ENCODE results near the gene AGBL3.
A peak's percentile ranks its signal among the peaks of the same experiment; 100 is the strongest.
"Not testable (repeated sequence)": the region's sequence is repeated elsewhere in the genome, so short reads cannot be mapped to it uniquely, and the experiment has no call there.

The AGBL3 gene

GRCh38 chr7:135169141-135169963, 183.0 kb downstream of the AGBL3 start:
- peak; percentile 54 for DNase-seq

DNA sequence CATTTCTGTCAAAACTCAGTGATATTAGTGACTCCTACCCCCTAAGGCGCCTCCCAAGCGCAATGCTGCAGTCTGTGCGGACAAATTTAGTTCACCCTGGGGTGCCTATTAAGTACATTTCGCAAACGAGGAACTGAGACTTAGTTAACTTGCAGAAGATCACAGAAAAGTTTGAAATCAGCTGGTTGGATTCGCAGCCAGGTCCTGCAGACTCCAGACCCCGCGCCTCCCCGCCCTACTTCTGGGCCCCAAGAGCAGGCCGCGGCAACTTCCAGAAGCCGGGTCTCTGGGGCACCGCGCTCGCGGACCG, 183.6 kb downstream of the AGBL3 start:
- no peak for DNase-seq

DNA sequence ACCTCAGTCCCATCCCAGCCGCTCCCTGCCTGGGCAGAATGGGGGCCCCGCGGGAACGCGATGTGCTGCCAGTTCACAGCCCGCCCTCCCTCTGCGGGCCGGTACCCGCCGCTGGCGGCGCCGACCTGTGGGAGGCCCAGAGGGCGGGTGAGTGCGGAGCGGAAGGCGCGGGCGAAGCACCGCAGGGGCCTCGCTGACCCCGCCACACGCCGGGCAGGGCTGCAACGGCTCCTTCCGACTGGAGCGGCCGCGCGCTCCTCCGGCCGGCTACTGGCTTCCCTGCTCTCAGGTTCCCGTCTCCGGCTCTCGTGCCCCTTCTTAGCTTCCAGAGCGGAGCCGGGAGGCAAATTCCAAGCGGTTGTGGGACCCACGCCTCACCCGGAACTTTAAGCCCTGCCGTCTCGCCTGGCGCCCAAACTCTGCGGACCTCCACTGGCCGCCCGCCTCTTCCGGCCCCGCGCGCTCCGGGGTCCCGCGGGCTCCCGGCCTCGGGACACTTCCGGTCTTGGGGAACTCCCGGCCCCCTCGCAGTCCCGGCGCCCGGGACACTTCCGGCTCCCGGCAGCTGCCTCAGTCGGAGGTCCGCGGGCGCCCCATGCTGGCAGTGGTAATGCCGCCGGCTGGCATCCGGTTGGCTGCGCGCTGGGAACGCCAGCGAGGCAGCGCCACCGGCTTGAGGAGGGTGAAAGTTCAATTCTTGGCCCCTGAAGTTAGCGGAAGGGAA, 184.1 kb downstream of the AGBL3 start, which contains the start of gene CYREN:
TSS of gene CYREN (minus strand) at position 434 of the 724 bp plus-strand sequence. CDS start 1,785 bp downstream, outside the sequence.
- peak; percentile 88 for DNase-seq

DNA sequence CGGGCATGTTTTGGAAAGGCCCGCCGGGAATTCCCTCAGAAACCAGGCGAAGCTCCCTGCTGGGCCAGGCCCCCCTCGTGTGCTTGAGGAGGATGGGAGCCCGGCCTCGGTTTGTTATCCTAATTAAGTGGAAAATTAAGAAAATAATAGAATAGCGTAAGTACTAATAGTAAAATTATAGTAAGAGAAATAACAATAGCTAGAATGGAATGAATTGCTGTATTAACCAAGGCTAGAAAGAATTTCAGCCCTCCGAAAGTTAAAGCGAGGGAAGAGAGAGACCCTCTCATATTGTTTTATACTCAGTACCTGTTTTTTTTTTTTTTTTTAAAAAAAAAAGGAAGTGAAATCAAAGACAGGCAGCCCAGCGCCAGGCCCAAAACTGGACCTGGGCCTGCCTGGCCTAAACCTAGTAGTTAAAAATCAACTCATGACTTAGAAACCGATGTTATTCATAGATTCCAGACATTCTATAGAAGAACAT, 184.7 kb downstream of the AGBL3 start:
- not testable (repeated sequence) for DNase-seq

DNA sequence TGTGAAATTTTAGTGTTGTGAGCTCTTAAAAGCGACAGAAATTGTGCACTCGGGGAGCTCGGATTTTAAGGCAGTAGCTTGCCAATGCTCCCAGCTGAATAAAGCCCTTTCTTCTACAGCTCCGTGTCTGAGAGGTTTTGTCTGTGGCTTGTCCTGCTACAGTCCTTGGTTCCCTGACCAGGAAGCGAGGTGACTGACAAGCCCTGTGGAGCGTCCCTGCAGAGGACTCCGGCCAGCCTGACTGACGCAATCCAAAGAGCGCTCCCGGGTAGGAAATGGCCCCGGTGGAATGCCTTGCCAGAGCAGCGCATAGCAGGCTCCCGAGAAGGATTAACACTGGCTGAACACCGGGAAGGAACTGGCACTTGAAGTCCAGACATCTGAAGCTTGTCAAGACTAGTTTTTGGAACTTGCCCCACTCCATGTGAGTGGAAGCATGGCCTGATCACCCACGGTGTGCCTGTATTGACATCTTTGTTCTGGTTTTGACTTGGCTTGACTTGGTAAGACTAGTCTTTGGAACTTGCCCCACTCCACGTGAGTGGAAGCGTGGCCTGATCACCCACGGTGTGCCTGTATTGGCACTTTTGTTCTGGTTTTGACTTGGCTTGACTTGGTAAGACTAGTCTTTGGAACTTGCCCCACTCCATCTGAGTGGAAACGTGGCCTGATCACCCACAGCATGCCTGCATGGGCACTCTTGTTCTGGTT, 185.4 kb downstream of the AGBL3 start:
- not testable (repeated sequence) for DNase-seq

DNA sequence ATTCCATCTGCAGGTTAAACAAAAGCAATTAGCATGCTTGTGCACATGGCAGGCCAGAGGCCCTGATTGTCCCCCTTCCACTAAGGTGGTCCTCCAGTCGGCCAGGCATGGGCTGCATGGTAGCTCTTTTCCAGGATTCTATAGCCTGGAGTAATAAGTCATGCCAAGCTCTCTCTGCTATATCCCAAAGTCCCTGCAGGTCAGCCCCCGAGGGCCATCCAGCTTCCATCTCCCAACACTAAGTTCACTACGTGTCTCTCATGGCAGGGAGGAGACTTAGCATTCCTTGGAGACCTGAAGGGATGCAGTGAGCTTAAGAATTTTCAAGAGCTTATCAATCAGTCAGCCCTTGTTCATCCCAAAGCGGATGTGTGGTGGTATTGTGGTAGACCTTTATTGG, 187.6 kb downstream of the AGBL3 start:
- not testable (repeated sequence) for DNase-seq

GRCh38 chr7:135174941-135175340, 188.6 kb downstream of the AGBL3 start:
- DNase-seq = no peak

DNA sequence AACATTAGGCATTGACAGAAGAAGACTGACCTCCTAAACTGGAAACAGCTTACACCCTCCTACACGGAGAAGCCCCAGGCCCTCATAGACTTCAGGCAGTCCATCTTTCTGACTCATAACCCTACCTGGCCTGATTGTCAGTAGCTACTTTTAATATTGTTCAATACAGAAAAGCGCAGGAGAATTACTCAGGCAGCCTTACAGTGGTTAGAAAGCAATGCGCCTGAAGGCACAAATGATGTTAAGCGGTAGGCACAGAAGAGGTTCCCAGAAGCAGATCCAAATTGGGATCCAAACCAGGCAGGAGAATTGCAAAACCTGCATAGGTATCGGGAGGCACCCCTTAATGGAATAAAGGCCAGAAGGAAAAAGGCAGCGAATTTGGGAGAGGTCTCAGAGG, 189.6 kb downstream of the AGBL3 start:
- no peak for DNase-seq

GRCh38 chr7:135177028-135177696, 190.9 kb downstream of the AGBL3 start:
- DNase-seq = no peak

DNA sequence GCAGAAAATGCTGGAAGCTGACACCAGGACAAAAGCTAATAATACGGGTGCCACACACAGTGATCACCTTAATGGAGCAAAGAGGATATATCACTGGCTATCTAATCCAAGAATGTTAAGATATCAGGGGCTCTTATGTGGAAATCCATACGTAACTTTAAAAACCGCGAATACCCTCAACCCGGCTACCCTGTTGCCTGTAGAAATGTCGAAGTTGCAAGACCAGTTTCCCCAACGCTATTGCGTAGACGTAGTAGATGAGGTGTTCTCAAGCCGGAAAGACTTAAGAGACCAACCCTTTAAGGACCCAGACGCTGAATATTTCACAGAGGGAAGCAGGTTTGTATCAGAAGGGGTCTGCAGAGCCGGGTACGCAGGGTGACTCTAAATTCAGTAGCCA, 192.1 kb downstream of the AGBL3 start:
- no peak for DNase-seq

- no peak for DNase-seq
Observed at GRCh38 chr7:135179321-135179925, 193.1 kb downstream of the AGBL3 start.

GRCh38 chr7:135180122-135180521, 193.8 kb downstream of the AGBL3 start:
- no peak for DNase-seq

GRCh38 chr7:135181261-135181928, 195.1 kb downstream of the AGBL3 start:
- DNase-seq = no peak

GRCh38 chr7:135181929-135182678, 195.8 kb downstream of the AGBL3 start:
- DNase-seq = no peak

DNA sequence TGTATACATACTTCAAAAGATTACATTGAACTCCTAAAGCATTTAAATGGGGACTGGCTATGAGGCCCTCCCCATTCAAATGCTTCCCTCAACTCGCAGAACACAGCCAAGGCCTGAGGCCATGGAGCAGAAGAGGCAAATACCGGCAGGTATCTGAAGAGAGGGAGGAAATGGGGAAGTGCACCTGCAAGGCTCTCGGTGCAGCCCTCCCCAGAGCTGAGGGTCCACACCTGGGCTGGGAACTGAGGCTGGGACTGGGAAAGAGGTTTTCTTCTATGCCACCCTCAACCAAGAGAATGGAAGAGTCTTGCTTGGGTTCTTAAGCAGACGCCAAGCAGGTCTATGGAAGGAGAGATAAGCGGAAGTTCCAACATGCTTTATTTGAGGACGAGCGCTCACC, 197.2 kb downstream of the AGBL3 start:
- DNase-seq = no peak

- no peak for DNase-seq
Observed at GRCh38 chr7:135184254-135184841, 198.0 kb downstream of the AGBL3 start.

All from activated CD4-positive, alpha-beta T cell treated with anti-CD3 and anti-CD28 coated beads, Interleukin-2, amount 50 U/mL, for 1 hour (primary cell).